GM12891 (cell line): ENCODE results near the gene SPRR2G.

Source experiments
- POLR2A ChIP-seq: IDR thresholded peaks from 2 replicates; pipeline ENCODE4 v1.6.1; 2011; ENCODE audit warnings: low read depth, low read length, control low read depth
- SPI1 ChIP-seq: IDR thresholded peaks from 2 replicates; pipeline ENCODE4 v1.6.1; 2011; ENCODE audit warnings: low read depth, low read length, control low read depth

DNA sequence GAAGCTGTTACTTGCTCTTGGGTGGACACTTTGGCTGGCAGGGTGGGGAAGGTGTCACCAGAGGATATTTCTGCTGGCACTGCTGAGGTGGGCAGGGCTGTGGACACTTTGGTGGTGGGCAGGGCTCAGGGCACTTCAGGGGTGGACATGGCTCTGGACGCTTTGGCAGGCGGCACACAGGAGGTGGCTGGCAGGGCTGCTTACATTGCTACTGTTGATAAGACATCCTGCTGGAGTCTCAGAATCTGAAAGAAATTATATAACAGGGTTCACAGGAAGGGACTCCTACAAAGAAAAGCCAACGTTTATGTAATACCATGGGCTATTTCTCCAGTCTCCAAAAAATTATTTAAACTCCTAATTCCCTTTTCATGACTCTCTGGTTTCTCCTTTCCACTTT is 10.2 kb downstream of the SPRR2G start:
- TF ChIP-seq POLR2A (no peak), SPI1 (no peak)
